GF-D8 (cell line): ENCODE data around the gene PIGL.

ENCODE experiments used
- DNase-seq: peaks from one replicate; lab custom pipeline; 2025; lab: John Stamatoyannopoulos, UW

Gene PIGL

GRCh38 chr17:16353317-16354174 lies 136.5 kb downstream of the PIGL start, which contains the start of gene CENPV:
TSS of gene CENPV (minus strand) at chr17:16353469. CDS start at chr17:16353436, 33 bp downstream.
- no peak for DNase-seq

GRCh38 chr17:16354585-16354984 lies 137.6 kb downstream of the PIGL start:
- DNase-seq, result no peak

GRCh38 chr17:16358394-16358793 lies 141.4 kb downstream of the PIGL start:
- no peak for DNase-seq

GRCh38 chr17:16361874-16362273 lies 144.9 kb downstream of the PIGL start:
- no peak for DNase-seq

- DNase-seq, result no peak
Measured at GRCh38 chr17:16363749-16364536, 146.9 kb downstream of the PIGL start.

GRCh38 chr17:16364625-16365024 lies 147.6 kb downstream of the PIGL start:
- no peak for DNase-seq

- DNase-seq, result no peak
Measured at GRCh38 chr17:16371742-16372141, 154.7 kb downstream of the PIGL start.

GRCh38 chr17:16374146-16374938 lies 157.3 kb downstream of the PIGL start:
- DNase-seq, result no peak
